H1 (cell line): ENCODE data around the gene LAMC3. TPM values are rescaled to one million over a fixed set of nuclear protein-coding genes. Genes with fewer than 3 reads are reported as not detected.

Experiments used
- CTCF ChIA-PET: fragments of 300-600 bp; sonication (Branson Sonifier 250); formaldehyde crosslinking; loops from one replicate; lab custom pipeline; 2021; ENCODE audit not compliant: partially characterized antibody; lab: Charles Lee
- POLR2A ChIA-PET: fragments of 300-600 bp; sonication (Branson Sonifier 250); formaldehyde crosslinking; loops from one replicate; lab custom pipeline; 2021; ENCODE audit warnings: inconsistent platforms; ENCODE audit not compliant: partially characterized antibody; lab: Charles Lee
- DNase-seq, 2 experiments: peaks; one replicate each; pipeline versions ENCODE4 v3.0.0 to v3.0.0-alpha.2; 2010 to 2022; ENCODE audit warnings: low spot score in 2 of 2, low read depth in 1 of 2, mixed read lengths in 1 of 2
- FAIRE-seq: peaks from 2 replicates; lab custom pipeline; 2011; peaks lifted over from hg19 to GRCh38; lab: Jason Lieb, UNC
- H2AFZ ChIP-seq: 2 replicates; pipeline ENCODE4 v1.8.1; 2012; ENCODE audit warnings: low read length, inconsistent platforms
- H2AK5ac ChIP-seq: 2 replicates; pipeline ENCODE4 v1.6.1; 2013; ENCODE audit warnings: low read depth, low read length
- H2BK120ac ChIP-seq: replicated peaks from 2 replicates; pipeline ENCODE3; 2013; ENCODE audit warnings: low read depth, low read length, inconsistent platforms
- H2BK12ac ChIP-seq: 2 replicates; pipeline ENCODE4 v1.6.1; 2013; ENCODE audit warnings: low read depth, low read length
- H2BK15ac ChIP-seq: 2 replicates; pipeline ENCODE4 v1.6.1; 2013; ENCODE audit warnings: low read length
- H2BK20ac ChIP-seq: 2 replicates; pipeline ENCODE4 v1.6.1; 2013; ENCODE audit warnings: low read length
- H2BK5ac ChIP-seq: 2 replicates; pipeline ENCODE4 v1.6.1; 2013; ENCODE audit warnings: low read depth, low read length
- H3K14ac ChIP-seq: 2 replicates; pipeline ENCODE4 v1.6.1; 2013; ENCODE audit warnings: inconsistent platforms; ENCODE audit not compliant: insufficient read length
- H3K18ac ChIP-seq: 2 replicates; pipeline ENCODE4 v1.6.1; 2013; ENCODE audit warnings: low read length; ENCODE audit errors: extremely low read depth
- H3K23ac ChIP-seq: 2 replicates; pipeline ENCODE4 v1.6.1; 2013; ENCODE audit warnings: inconsistent platforms; ENCODE audit not compliant: insufficient read length
- H3K23me2 ChIP-seq: 2 replicates; pipeline ENCODE4 v1.6.1; 2013; ENCODE audit warnings: low read depth, low read length
- H3K27ac ChIP-seq: 2 replicates; pipeline ENCODE4 v1.6.1; 2011; ENCODE audit warnings: low read depth, low read length, inconsistent platforms
- H3K27me3 ChIP-seq, 4 experiments: replicated peaks in 1 of 4; 1 replicate in 1 of 4; 2 replicates in 3 of 4; pipeline versions ENCODE4 v1.6.1 to v1.8.1; 2011 to 2013; ENCODE audit warnings: low read length in 3 of 4, mild to moderate bottlenecking in 3 of 4, inconsistent platforms in 2 of 4, mixed read lengths in 2 of 4, moderate library complexity in 1 of 4; ENCODE audit not compliant: control insufficient read depth in 3 of 4, insufficient read depth in 3 of 4; ENCODE audit errors: extremely low read depth in 1 of 4
- H3K36me3 ChIP-seq, 4 experiments: 2 replicates each; pipeline versions ENCODE4 v1.6.1 to v1.8.1; 2011 to 2013; ENCODE audit warnings: mild to moderate bottlenecking in 4 of 4, low read length in 3 of 4, moderate library complexity in 2 of 4, control low read depth in 1 of 4, inconsistent platforms in 1 of 4; ENCODE audit not compliant: insufficient read depth in 4 of 4, control insufficient read depth in 2 of 4
- H3K4ac ChIP-seq: replicated peaks from 2 replicates; pipeline ENCODE3; 2013; ENCODE audit warnings: low read length, low read depth, mixed read lengths, inconsistent platforms; ENCODE audit not compliant: insufficient read length
- H3K4me1 ChIP-seq, 4 experiments: replicated peaks in 1 of 4; 1 replicate in 1 of 4; 2 replicates in 3 of 4; pipeline versions ENCODE4 v1.6.1 to v1.8.1; 2011 to 2013; ENCODE audit warnings: low read length in 3 of 4, inconsistent platforms in 2 of 4, mixed read lengths in 1 of 4; ENCODE audit not compliant: insufficient read depth in 4 of 4, control insufficient read depth in 3 of 4
- H3K4me2 ChIP-seq, 2 experiments: 2 replicates each; pipeline versions ENCODE4 v1.6.1 to v1.8.1; 2011 to 2013; ENCODE audit warnings: low read depth in 2 of 2, low read length in 2 of 2, control low read depth in 1 of 2, inconsistent platforms in 1 of 2, mild to moderate bottlenecking in 1 of 2; ENCODE audit not compliant: insufficient read depth in 1 of 2
- H3K4me3 ChIP-seq, 4 experiments: fragments of 200-600, 300-600 bp in 1 of 4; sonication (generic), shearing (Covaris generic), sonication (Bioruptor Twin) in 1 of 4; 2 replicates each; pipeline versions ENCODE4 v1.5.1 to v1.8.1; 2011 to 2016; ENCODE audit warnings: low read length in 4 of 4, low read depth in 3 of 4, control low read depth in 2 of 4, inconsistent platforms in 2 of 4, mild to moderate bottlenecking in 2 of 4, mixed read lengths in 1 of 4, moderate library complexity in 1 of 4; ENCODE audit not compliant: insufficient read depth in 2 of 4; ENCODE audit errors: extremely low read depth in 1 of 4
- H3K56ac ChIP-seq: replicated peaks from 2 replicates; pipeline ENCODE3; 2013; ENCODE audit warnings: low read depth, mild to moderate bottlenecking, mixed read lengths, low read length, inconsistent platforms; ENCODE audit not compliant: insufficient read length
- H3K79me1 ChIP-seq: 2 replicates; pipeline ENCODE4 v1.6.1; 2013; ENCODE audit warnings: low read depth, low read length, control low read depth
- H3K79me2 ChIP-seq, 2 experiments: 2 replicates each; pipeline versions ENCODE4 v1.6.1 to v1.8.1; 2012 to 2013; ENCODE audit warnings: low read length in 2 of 2, mild to moderate bottlenecking in 2 of 2, inconsistent platforms in 1 of 2; ENCODE audit not compliant: insufficient read depth in 2 of 2, control insufficient read depth in 1 of 2
- H3K9ac ChIP-seq, 4 experiments: replicated peaks in 1 of 4; 1 replicate in 1 of 4; 2 replicates in 3 of 4; pipeline versions ENCODE4 v1.6.1 to v1.8.1; 2011 to 2013; ENCODE audit warnings: low read depth in 3 of 4, low read length in 3 of 4, control low read depth in 2 of 4, mild to moderate bottlenecking in 2 of 4, moderate library complexity in 2 of 4, inconsistent platforms in 1 of 4; ENCODE audit errors: extremely low read depth in 1 of 4
- H3K9me3 ChIP-seq, 2 experiments: 2 replicates each; pipeline versions ENCODE4 v1.6.1 to v1.8.1; 2012 to 2013; ENCODE audit warnings: mild to moderate bottlenecking in 2 of 2, moderate library complexity in 2 of 2, control low read depth in 1 of 2, inconsistent platforms in 1 of 2, low read depth in 1 of 2, low read length in 1 of 2, mixed read lengths in 1 of 2; ENCODE audit not compliant: insufficient read depth in 2 of 2
- H4K20me1 ChIP-seq, 2 experiments: replicated peaks in 1 of 2; 2 replicates each; pipeline versions ENCODE3 to v1.8.1; 2011 to 2013; ENCODE audit warnings: inconsistent platforms in 2 of 2, low read length in 2 of 2, mild to moderate bottlenecking in 1 of 2; ENCODE audit not compliant: insufficient read depth in 2 of 2, control insufficient read depth in 1 of 2
- H4K5ac ChIP-seq: 2 replicates; pipeline ENCODE4 v1.6.1; 2013; ENCODE audit warnings: low read length, low read depth, mixed read lengths, inconsistent platforms; ENCODE audit not compliant: insufficient read length
- H4K8ac ChIP-seq: 2 replicates; pipeline ENCODE4 v1.8.0; 2013; ENCODE audit warnings: mild to moderate bottlenecking, moderate library complexity, low read length, inconsistent platforms; ENCODE audit not compliant: insufficient read depth; ENCODE audit errors: extremely low read depth
- H4K91ac ChIP-seq: replicated peaks from 2 replicates; pipeline ENCODE3; 2013; ENCODE audit warnings: low read length, mixed read lengths, inconsistent platforms; ENCODE audit not compliant: insufficient read length
- CREB1 ChIP-seq: IDR thresholded peaks from 2 replicates; pipeline ENCODE4 v1.6.1; 2012; ENCODE audit warnings: inconsistent platforms
- RFX5 ChIP-seq: IDR thresholded peaks from 2 replicates; pipeline ENCODE4 v1.6.1; 2011; ENCODE audit warnings: low read depth, low read length, improper control_type of control experiment, borderline replicate concordance
- WGBS, 2 experiments: shearing (Covaris generic) in 1 of 2; methylation state at CpG; one replicate each; pipeline versions ENCODE4 v1.1.6 to v1.1.7; 2013 to 2015; ENCODE audit warnings: low lambda C conversion rate in 2 of 2, mixed read lengths in 2 of 2, inconsistent platforms in 1 of 2, low coverage in 1 of 2, missing lambda C conversion rate in 1 of 2; ENCODE audit not compliant: insufficient replicate concordance in 2 of 2, insufficient coverage in 1 of 2, insufficient read length in 1 of 2; ENCODE audit errors: extremely low coverage in 1 of 2, missing lambda C conversion rate in 1 of 2; 5-methylcytosine and 5-hydroxymethylcytosine counted together
- polyA plus RNA-seq, 7 experiments: library from polyadenylated mRNA; depleted of rRNA in 3 of 7; stranded (reverse) in 5 of 7; unstranded in 2 of 7; fragments of >200 nt in 5 of 7; fragments of 200-250 nt in 2 of 7; gene quantifications; 1 replicate in 5 of 7; 2 replicates in 1 of 7; 4 replicates in 1 of 7; pipeline versions ENCODE4 v1.2.1 to v1.2.3, GENCODE V29; 2011 to 2013; ENCODE audit warnings: missing spikeins in 2 of 7, mixed read lengths in 2 of 7
- total RNA-seq: library from RNA; stranded (reverse); fragmentation: NEBNext Ultra II Directional; extraction: Animal tissue kit (Norgen Biotek cat#: 25700); gene quantifications from 2 replicates; pipeline ENCODE4 v1.2.1, GENCODE V29; 2021

Gene LAMC3
- total and polyA plus RNA-seq, 2 of the 8 experiments (the other 6 are each of a cell fraction or from before 2014, with no cell fraction given), result 9.3 to 12.3 TPM

GRCh38 chr9:131140112-131140511 is 131.1 kb downstream of the LAMC3 start:
- Histone ChIP-seq H2AFZ (no peak overlapping the region), H4K5ac (no peak overlapping the region), H2BK5ac (no peak overlapping the region), H2BK20ac (no peak overlapping the region), H3K18ac (no peak overlapping the region), H3K9me3 (no peaks in the 10 kb centered on the region), H3K4me1 (no peaks in the 10 kb centered on the region), H2AK5ac (no peak overlapping the region), H4K8ac (no peak overlapping the region), H2BK15ac (no peak overlapping the region), H3K4me2 (no peak overlapping the region), H3K79me2 (no peaks in the 10 kb centered on the region), H3K36me3 (peaks cover 30 to 77% (median 65%) of the 10 kb centered on the region in 4 experiments), H4K20me1 (no peaks in the 10 kb centered on the region), H3K27me3 (no peaks in the 10 kb centered on the region), H3K56ac (no peak overlapping the region), H3K14ac (no peak overlapping the region), H2BK12ac (no peak overlapping the region), H2BK120ac (no peak overlapping the region), H3K23ac (no peak overlapping the region), H4K91ac (no peak overlapping the region), H3K4ac (no peak overlapping the region), H3K23me2 (no peaks in the 10 kb centered on the region), H3K9ac (no peak overlapping the region), H3K4me3 (no peak overlapping the region), H3K27ac (no peak overlapping the region), H3K79me1 (no peaks in the 10 kb centered on the region)
- no peak for TF ChIP-seq CREB1
- TF ChIP-seq RFX5, result no peak
- no peak for FAIRE-seq
- WGBS, 2 experiments, result 87% methylated on average over 4 of the region's 4 CpGs; no CpG with 5 or more reads in 1 of the 2 experiments
- POLR2A ChIA-PET, result interaction anchor here (1.1 to 1.8 kb wide), 2 partner anchors 14 to 57 kb away, joined by 4 to 9 read pairs; partner anchors contain the start of gene NUP214
- CTCF ChIA-PET, result no interaction called here
- no peak for DNase-seq
